ENCODE data around the gene DSC1. TPM values are rescaled to one million over a fixed set of nuclear protein-coding genes. Genes with fewer than 3 reads are reported as not detected.
A peak's percentile ranks its signal among the peaks of the same experiment; 100 is the strongest.

DSC1 gene
- total and polyA plus RNA-seq, 2 of the 13 experiments (the other 11 are each of a cell fraction or from before 2014, with no cell fraction given) = not detected

DNA sequence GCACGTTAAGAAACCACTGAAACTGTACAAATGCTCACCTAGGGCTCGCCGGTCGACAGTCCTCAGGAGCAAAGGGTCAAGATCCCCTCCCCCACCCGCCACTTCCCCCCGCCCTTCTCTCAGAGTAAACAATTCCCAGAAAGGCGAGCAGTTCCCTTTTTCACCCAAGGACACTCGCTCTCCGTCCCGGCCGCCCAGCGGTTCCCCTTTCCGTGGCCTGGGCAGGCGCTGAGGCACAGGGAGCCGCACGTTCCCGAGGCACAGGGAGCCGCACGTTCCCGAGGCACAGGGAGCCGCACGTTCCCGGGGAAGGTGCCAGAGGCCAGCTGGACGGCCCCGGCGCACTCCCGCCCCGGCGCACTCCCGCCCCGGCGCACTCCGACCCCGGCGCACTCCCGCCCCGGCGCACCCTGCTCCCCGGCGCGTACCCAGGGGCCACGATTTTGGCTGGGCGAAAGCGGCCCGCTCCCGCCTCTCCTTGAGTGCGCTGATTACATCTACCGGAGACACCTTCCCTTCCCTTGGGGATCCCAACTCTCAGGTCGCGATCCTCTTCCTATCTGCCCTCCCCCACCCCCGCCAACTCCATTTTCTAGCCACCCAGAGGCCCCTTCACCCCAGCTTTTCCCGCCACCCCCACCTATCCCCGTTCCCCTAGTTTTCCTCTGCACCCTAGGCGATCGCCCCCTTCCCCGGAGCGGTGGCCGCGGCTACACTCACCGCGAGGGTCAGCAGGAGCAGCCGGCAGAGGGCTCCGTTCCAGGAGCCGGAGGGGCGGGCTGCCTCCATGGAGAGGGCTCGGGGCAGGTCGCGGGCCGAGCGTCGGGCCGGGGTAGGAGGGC is 61.3 kb downstream of the DSC1 start (continued):
- no peak; the same call in 1 of the 2 replicates for TF ChIP-seq ZNF547 (CRISPR knock-in tag; IDR thresholded peaks at IDR 0.05)
- TF ChIP-seq E2F1 (CRISPR knock-in tag; IDR thresholded peaks at IDR 0.05) = no peak
- no peak for TF ChIP-seq ZNF772 (CRISPR knock-in tag; IDR thresholded peaks at IDR 0.05)
- TF ChIP-seq ZNF317 (CRISPR knock-in tag; IDR thresholded peaks at IDR 0.05) = 0 out of 2 replicates have a peak, but pooled peaks have one; percentile 16
- TF ChIP-seq HNF1B (CRISPR knock-in tag; IDR thresholded peaks at IDR 0.05) = no peak
- peak; percentile 70; the same call in 1 of the 2 replicates for TF ChIP-seq ZNF788 (CRISPR knock-in tag; IDR thresholded peaks at IDR 0.05; ENCODE audit: borderline replicate concordance)
- 0 out of 2 replicates have a peak, but pooled peaks have one; percentile 23 for TF ChIP-seq PHF21A (CRISPR knock-in tag; IDR thresholded peaks at IDR 0.05)
- TF ChIP-seq MAFG (CRISPR knock-in tag; IDR thresholded peaks at IDR 0.05) = no peak
- no peak for TF ChIP-seq ZNF136 (CRISPR knock-in tag; IDR thresholded peaks at IDR 0.05; ENCODE audit: low read depth)
- TF ChIP-seq HMGA1 (CRISPR knock-in tag; conservative IDR thresholded peaks at IDR 0.05) = no peak
- no peak; the same call in 1 of the 2 replicates for TF ChIP-seq ZNF740 (CRISPR knock-in tag; IDR thresholded peaks at IDR 0.05)
- TF ChIP-seq REL (CRISPR knock-in tag; conservative IDR thresholded peaks at IDR 0.05) = no peak
- TF ChIP-seq ZNF792 (CRISPR knock-in tag; IDR thresholded peaks at IDR 0.05) = no peak
- no peak for TF ChIP-seq ZFP37 (CRISPR knock-in tag; IDR thresholded peaks at IDR 0.05; ENCODE audit: borderline replicate concordance)
- TF ChIP-seq CBX2 (IDR thresholded peaks at IDR 0.05; ENCODE audit: low read depth, low read length) = no peak
- TF ChIP-seq CBX2 (CRISPR knock-in tag; IDR thresholded peaks at IDR 0.05; ENCODE audit: low read depth) = no peak
- TF ChIP-seq ZNF672 (CRISPR knock-in tag; IDR thresholded peaks at IDR 0.05) = no peak
- no peak for TF ChIP-seq ZBTB3 (CRISPR knock-in tag; IDR thresholded peaks at IDR 0.05; ENCODE audit: borderline replicate concordance, low read depth)
- TF ChIP-seq U2AF1 (optimal IDR thresholded peaks at IDR 0.05; ENCODE audit: low read depth, low read length) = no peak
- TF ChIP-seq, protein P1, sequence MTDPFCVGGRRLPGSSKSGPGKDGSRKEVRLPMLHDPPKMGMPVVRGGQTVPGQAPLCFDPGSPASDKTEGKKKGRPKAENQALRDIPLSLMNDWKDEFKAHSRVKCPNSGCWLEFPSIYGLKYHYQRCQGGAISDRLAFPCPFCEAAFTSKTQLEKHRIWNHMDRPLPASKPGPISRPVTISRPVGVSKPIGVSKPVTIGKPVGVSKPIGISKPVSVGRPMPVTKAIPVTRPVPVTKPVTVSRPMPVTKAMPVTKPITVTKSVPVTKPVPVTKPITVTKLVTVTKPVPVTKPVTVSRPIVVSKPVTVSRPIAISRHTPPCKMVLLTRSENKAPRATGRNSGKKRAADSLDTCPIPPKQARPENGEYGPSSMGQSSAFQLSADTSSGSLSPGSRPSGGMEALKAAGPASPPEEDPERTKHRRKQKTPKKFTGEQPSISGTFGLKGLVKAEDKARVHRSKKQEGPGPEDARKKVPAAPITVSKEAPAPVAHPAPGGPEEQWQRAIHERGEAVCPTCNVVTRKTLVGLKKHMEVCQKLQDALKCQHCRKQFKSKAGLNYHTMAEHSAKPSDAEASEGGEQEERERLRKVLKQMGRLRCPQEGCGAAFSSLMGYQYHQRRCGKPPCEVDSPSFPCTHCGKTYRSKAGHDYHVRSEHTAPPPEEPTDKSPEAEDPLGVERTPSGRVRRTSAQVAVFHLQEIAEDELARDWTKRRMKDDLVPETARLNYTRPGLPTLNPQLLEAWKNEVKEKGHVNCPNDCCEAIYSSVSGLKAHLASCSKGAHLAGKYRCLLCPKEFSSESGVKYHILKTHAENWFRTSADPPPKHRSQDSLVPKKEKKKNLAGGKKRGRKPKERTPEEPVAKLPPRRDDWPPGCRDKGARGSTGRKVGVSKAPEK (CRISPR knock-in tag; IDR thresholded peaks at IDR 0.05; ENCODE audit: borderline replicate concordance) = no peak
- no peak for TF ChIP-seq NFKBIZ (CRISPR knock-in tag; IDR thresholded peaks at IDR 0.05)
- TF ChIP-seq, protein P2, sequence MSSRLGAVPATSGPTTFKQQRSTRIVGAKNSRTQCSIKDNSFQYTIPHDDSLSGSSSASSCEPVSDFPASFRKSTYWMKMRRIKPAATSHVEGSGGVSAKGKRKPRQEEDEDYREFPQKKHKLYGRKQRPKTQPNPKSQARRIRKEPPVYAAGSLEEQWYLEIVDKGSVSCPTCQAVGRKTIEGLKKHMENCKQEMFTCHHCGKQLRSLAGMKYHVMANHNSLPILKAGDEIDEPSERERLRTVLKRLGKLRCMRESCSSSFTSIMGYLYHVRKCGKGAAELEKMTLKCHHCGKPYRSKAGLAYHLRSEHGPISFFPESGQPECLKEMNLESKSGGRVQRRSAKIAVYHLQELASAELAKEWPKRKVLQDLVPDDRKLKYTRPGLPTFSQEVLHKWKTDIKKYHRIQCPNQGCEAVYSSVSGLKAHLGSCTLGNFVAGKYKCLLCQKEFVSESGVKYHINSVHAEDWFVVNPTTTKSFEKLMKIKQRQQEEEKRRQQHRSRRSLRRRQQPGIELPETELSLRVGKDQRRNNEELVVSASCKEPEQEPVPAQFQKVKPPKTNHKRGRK (CRISPR knock-in tag; IDR thresholded peaks at IDR 0.05) = no peak

Data from HepG2 (cell line).